WTC11 (cell line): ENCODE data around the gene HYAL1. TPM values are rescaled to one million over a fixed set of nuclear protein-coding genes. Genes with fewer than 3 reads are reported as not detected.
"Not testable (repeated sequence)": the region's sequence is repeated elsewhere in the genome, so short reads cannot be mapped to it uniquely, and the experiment has no call there.

Source experiments
- ATAC-seq: fragments of 200-7000 bp; cut with Tn5 transposase; 2 replicates; pipeline ENCODE4 v1.10.0; 2021; ENCODE audit warnings: mild to moderate bottlenecking, moderate library complexity
- CTCF ChIA-PET: fragments of 300-600 bp; sonication (Branson Sonifier 250); formaldehyde crosslinking; loops from one replicate; lab custom pipeline; 2021; ENCODE audit warnings: antibody characterized with exemption; lab: Charles Lee
- POLR2A ChIA-PET: fragments of 350-600 bp; sonication (Branson Sonifier 250); formaldehyde crosslinking; loops from one replicate; lab custom pipeline; 2021; ENCODE audit warnings: antibody characterized with exemption; lab: Charles Lee
- DNase-seq: peaks from one replicate; pipeline ENCODE4 v3.0.0; 2021; ENCODE audit warnings: low spot score
- H3K27ac Mint-ChIP-seq: 2 replicates; pipeline ENCODE4 v1.8.0; 2021; ENCODE audit warnings: mixed read lengths
- H3K27me3 Mint-ChIP-seq: 2 replicates; pipeline ENCODE4 v1.8.0; 2021; ENCODE audit warnings: low read depth, mild to moderate bottlenecking, moderate library complexity, mixed read lengths
- H3K36me3 Mint-ChIP-seq: 2 replicates; pipeline ENCODE4 v1.8.0; 2021; ENCODE audit warnings: mixed read lengths
- H3K4me1 Mint-ChIP-seq: 2 replicates; pipeline ENCODE4 v1.8.0; 2022; ENCODE audit warnings: mixed read lengths
- H3K4me3 Mint-ChIP-seq: 2 replicates; pipeline ENCODE4 v1.8.0; 2021; ENCODE audit warnings: mild to moderate bottlenecking, moderate library complexity, mixed read lengths
- H3K9me3 Mint-ChIP-seq: 2 replicates; pipeline ENCODE4 v1.8.0; 2021; ENCODE audit warnings: mixed read lengths
- ATF1 ChIP-seq: sonication (generic); formaldehyde crosslinking; IDR thresholded peaks from 2 replicates; pipeline ENCODE4 v1.8.1; 2023; ENCODE audit warnings: mild to moderate bottlenecking, moderate library complexity, missing genetic modification reagents
- ELF4 ChIP-seq: sonication (generic); formaldehyde crosslinking; IDR thresholded peaks from 2 replicates; pipeline ENCODE4 v1.8.1; 2022; ENCODE audit warnings: low read depth, mild to moderate bottlenecking, moderate library complexity, missing genetic modification reagents
- ETV6 ChIP-seq: sonication (generic); formaldehyde crosslinking; IDR thresholded peaks from 2 replicates; pipeline ENCODE4 v1.8.1; 2022; ENCODE audit warnings: mild to moderate bottlenecking, missing genetic modification reagents
- FOXP1 ChIP-seq: sonication (generic); formaldehyde crosslinking; IDR thresholded peaks from 2 replicates; pipeline ENCODE4 v1.8.0; 2022; ENCODE audit warnings: missing genetic modification reagents, mild to moderate bottlenecking, moderate library complexity, borderline replicate concordance
- NFE2L1 ChIP-seq: sonication (generic); formaldehyde crosslinking; IDR thresholded peaks from 2 replicates; pipeline ENCODE4 v1.8.1; 2023; ENCODE audit warnings: missing genetic modification reagents
- NR2C2 ChIP-seq: sonication (generic); formaldehyde crosslinking; IDR thresholded peaks from 2 replicates; pipeline ENCODE4 v1.8.0; 2022; ENCODE audit warnings: mild to moderate bottlenecking, missing genetic modification reagents
- SP1 ChIP-seq: sonication (generic); formaldehyde crosslinking; conservative IDR thresholded peaks from 2 replicates; pipeline ENCODE4 v1.8.1; 2022; ENCODE audit warnings: missing genetic modification reagents
- TEAD1 ChIP-seq: sonication (generic); formaldehyde crosslinking; IDR thresholded peaks from 2 replicates; pipeline ENCODE4 v1.8.0; 2022; ENCODE audit warnings: mild to moderate bottlenecking, missing genetic modification reagents
- ZBTB21 ChIP-seq: sonication (generic); formaldehyde crosslinking; IDR thresholded peaks from 2 replicates; pipeline ENCODE4 v1.8.1; 2023; ENCODE audit warnings: mild to moderate bottlenecking, missing genetic modification reagents, borderline replicate concordance
- total RNA-seq: library from RNA; stranded (reverse); gene quantifications from 3 replicates; pipeline ENCODE4 v1.2.3, GENCODE V29; 2021
- TF ChIP-seq, protein P1 (sequence below): sonication (generic); formaldehyde crosslinking; IDR thresholded peaks from 2 replicates; pipeline ENCODE4 v1.8.1; 2022; ENCODE audit warnings: mild to moderate bottlenecking, missing genetic modification reagents, moderate library complexity, borderline replicate concordance
- TF ChIP-seq, protein P2 (sequence below): sonication (generic); formaldehyde crosslinking; IDR thresholded peaks from 2 replicates; pipeline ENCODE4 v1.8.1; 2022; ENCODE audit warnings: missing genetic modification reagents, borderline replicate concordance
- TF ChIP-seq, protein P3 (sequence below): sonication (generic); formaldehyde crosslinking; IDR thresholded peaks from 2 replicates; pipeline ENCODE4 v1.8.1; 2023; ENCODE audit warnings: mild to moderate bottlenecking, moderate library complexity, missing genetic modification reagents
- TF ChIP-seq, protein P4 (sequence below): sonication (generic); formaldehyde crosslinking; IDR thresholded peaks from 2 replicates; pipeline ENCODE4 v1.8.0; 2022; ENCODE audit warnings: mild to moderate bottlenecking, missing genetic modification reagents
- TF ChIP-seq, protein P5 (sequence below): sonication (generic); formaldehyde crosslinking; IDR thresholded peaks from 2 replicates; pipeline ENCODE4 v1.8.1; 2023; ENCODE audit warnings: mild to moderate bottlenecking, missing genetic modification reagents

HYAL1 gene
- total RNA-seq, 1 experiment from 2014 or later, result 3.4 TPM

DNA sequence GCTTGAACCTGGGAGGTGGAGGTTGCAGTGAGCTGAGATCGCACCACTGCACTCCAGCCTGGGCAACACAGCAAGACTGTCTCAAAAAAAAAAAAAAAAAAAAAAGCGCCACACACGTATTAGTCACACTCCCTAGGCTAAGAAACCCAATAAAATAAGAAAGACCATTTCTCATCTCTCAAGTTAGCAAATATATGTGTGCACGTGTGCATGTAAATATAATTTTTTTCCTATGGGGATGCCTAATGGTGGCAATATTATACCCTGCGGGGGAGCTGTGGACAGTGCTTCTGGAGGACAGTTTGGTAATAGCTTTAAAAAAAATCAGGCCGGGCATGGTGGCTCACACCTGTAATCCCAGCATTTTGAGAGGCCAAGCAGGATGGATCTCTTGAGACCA, 19.3 kb downstream of the HYAL1 start:
- H3K9me3 Mint-ChIP-seq, H3K4me1 Mint-ChIP-seq, H3K27ac Mint-ChIP-seq, H3K4me3 Mint-ChIP-seq, H3K27me3 Mint-ChIP-seq, POLR2A ChIA-PET, DNase-seq, ATAC-seq: not testable (repeated sequence)
- CTCF ChIA-PET, result interaction anchor here (0.8 to 1.9 kb wide), 2 partner anchors 9 to 15 kb away, joined by 3 to 9 read pairs; partner anchors contain the start of genes HYAL3 and NAA80
- H3K36me3 Mint-ChIP-seq, result peaks cover 15% of the 10 kb centered on the region

DNA sequence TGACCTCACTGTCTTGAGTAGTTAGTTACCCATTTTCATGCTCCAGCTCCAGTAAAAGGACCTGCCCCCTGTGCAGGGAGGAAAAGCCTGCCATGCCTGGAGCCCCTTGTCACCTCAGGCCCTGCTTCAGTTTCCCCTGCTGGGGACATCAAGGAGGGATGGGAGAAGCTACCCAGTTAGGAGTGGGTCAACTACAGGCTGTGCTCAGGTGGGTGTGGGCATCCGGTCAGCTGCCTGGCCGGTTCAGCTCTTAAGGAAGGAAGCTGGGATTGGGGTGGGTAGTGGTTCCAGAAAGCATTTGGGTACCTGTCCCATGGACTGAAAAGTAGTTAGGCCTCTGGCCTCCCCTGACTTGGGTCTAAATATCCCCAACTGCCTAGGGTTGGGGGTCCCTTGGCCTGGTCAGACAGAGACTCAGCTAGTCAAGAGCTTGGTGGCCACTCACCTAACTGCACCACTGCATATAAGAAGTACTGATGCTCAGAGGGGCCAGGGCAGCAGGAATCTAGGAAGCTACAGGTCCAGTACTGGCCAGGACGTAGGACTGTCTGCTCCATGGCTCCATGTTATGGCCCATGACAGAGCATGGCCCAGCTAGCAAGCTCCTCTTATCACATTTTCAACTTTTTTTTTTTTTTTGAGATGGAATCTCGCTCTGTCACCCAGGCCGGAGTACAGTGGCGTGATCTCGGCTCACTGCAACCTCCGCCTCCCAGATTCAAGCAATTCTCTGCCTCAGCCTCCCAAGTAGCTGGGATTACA, 23.9 kb downstream of the HYAL1 start:
- Mint-ChIP-seq H3K27ac (no peak overlapping the region), H3K9me3 (no peaks in the 10 kb centered on the region), H3K4me3 (no peak overlapping the region), H3K4me1 (peaks cover 12% of the 10 kb centered on the region), H3K36me3 (no peaks in the 10 kb centered on the region), H3K27me3 (peaks cover 48% of the 10 kb centered on the region)
- TF ChIP-seq, protein P1, sequence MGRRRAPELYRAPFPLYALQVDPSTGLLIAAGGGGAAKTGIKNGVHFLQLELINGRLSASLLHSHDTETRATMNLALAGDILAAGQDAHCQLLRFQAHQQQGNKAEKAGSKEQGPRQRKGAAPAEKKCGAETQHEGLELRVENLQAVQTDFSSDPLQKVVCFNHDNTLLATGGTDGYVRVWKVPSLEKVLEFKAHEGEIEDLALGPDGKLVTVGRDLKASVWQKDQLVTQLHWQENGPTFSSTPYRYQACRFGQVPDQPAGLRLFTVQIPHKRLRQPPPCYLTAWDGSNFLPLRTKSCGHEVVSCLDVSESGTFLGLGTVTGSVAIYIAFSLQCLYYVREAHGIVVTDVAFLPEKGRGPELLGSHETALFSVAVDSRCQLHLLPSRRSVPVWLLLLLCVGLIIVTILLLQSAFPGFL (CRISPR knock-in tag), result no peak
- TF ChIP-seq SP1 (CRISPR knock-in tag), result no peak
- no peak for TF ChIP-seq ZBTB21
- TF ChIP-seq, protein P2, sequence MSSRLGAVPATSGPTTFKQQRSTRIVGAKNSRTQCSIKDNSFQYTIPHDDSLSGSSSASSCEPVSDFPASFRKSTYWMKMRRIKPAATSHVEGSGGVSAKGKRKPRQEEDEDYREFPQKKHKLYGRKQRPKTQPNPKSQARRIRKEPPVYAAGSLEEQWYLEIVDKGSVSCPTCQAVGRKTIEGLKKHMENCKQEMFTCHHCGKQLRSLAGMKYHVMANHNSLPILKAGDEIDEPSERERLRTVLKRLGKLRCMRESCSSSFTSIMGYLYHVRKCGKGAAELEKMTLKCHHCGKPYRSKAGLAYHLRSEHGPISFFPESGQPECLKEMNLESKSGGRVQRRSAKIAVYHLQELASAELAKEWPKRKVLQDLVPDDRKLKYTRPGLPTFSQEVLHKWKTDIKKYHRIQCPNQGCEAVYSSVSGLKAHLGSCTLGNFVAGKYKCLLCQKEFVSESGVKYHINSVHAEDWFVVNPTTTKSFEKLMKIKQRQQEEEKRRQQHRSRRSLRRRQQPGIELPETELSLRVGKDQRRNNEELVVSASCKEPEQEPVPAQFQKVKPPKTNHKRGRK (CRISPR knock-in tag), result no peak
- no peak for TF ChIP-seq ETV6 (CRISPR knock-in tag)
- TF ChIP-seq TEAD1 (CRISPR knock-in tag), result no peak
- TF ChIP-seq, protein P3, sequence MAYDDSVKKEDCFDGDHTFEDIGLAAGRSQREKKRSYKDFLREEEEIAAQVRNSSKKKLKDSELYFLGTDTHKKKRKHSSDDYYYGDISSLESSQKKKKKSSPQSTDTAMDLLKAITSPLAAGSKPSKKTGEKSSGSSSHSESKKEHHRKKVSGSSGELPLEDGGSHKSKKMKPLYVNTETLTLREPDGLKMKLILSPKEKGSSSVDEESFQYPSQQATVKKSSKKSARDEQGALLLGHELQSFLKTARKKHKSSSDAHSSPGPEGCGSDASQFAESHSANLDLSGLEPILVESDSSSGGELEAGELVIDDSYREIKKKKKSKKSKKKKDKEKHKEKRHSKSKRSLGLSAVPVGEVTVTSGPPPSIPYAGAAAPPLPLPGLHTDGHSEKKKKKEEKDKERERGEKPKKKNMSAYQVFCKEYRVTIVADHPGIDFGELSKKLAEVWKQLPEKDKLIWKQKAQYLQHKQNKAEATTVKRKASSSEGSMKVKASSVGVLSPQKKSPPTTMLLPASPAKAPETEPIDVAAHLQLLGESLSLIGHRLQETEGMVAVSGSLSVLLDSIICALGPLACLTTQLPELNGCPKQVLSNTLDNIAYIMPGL (CRISPR knock-in tag), result no peak
- no peak for TF ChIP-seq ATF1 (CRISPR knock-in tag)
- no peak for TF ChIP-seq ELF4 (CRISPR knock-in tag)
- TF ChIP-seq, protein P4, sequence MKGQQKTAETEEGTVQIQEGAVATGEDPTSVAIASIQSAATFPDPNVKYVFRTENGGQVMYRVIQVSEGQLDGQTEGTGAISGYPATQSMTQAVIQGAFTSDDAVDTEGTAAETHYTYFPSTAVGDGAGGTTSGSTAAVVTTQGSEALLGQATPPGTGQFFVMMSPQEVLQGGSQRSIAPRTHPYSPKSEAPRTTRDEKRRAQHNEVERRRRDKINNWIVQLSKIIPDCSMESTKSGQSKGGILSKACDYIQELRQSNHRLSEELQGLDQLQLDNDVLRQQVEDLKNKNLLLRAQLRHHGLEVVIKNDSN (CRISPR knock-in tag), result no peak
- TF ChIP-seq FOXP1 (CRISPR knock-in tag), result no peak
- no peak for TF ChIP-seq NR2C2
- ChIA-PET CTCF (interaction anchor here (0.9 to 2.7 kb wide), 4 partner anchors 20 to 84 kb away, joined by 4 to 12 read pairs (median 4); no protein-coding TSS in a partner anchor), POLR2A (interaction anchor here (0.6 to 1.0 kb wide), 3 partner anchors 10 to 42 kb away, joined by 3 to 5 read pairs (median 3); partner anchors contain the start of gene IFRD2)
- ATAC-seq (no peak), DNase-seq (no peak)

DNA sequence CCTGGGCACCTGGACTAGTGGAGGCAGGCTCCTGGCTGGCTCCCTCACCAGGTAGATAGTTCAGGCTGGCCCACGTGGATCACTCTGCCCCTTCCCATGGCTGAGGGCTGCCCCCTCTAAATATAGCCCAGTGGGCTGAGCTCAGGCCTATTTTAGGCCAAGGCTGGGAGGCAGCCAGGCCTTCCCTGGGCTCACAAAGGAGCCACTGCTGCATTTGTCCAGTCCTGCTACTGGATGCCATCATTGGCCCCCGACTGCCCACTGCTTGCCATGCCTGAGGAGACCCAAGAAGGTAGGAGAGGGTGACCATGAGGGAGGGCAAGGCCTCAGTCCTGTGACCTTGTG, 24.5 kb downstream of the HYAL1 start, which contains the start of gene LSMEM2:
Gene LSMEM2 (plus strand): TSS at position 208 of the 345 bp plus-strand sequence. CDS start 27 bp downstream, at position 235.
- no peak for DNase-seq
- H3K4me1 Mint-ChIP-seq, result peaks cover 17% of the 10 kb centered on the region
- ChIA-PET CTCF (interaction anchor here (0.9 to 2.7 kb wide), 5 partner anchors 19 to 84 kb away, joined by 3 to 12 read pairs (median 4); no protein-coding TSS in a partner anchor), POLR2A (interaction anchor here (1.0 kb wide), 1 partner anchor 13 kb away, joined by 5 read pairs; the partner anchor contains the start of gene IFRD2)
- H3K36me3 Mint-ChIP-seq, result no peaks in the 10 kb centered on the region
- H3K4me3 Mint-ChIP-seq, result no peak within 1 kb of the TSS
- H3K9me3 Mint-ChIP-seq, result no peaks in the 10 kb centered on the region
- no peak within 1 kb of the TSS for H3K27ac Mint-ChIP-seq
- H3K27me3 Mint-ChIP-seq, result peaks cover 54% of the 10 kb centered on the region
- TF ChIP-seq ELF4 (CRISPR knock-in tag), result no peak
- TF ChIP-seq, protein P3 (CRISPR knock-in tag), result no peak
- TF ChIP-seq, protein P5, sequence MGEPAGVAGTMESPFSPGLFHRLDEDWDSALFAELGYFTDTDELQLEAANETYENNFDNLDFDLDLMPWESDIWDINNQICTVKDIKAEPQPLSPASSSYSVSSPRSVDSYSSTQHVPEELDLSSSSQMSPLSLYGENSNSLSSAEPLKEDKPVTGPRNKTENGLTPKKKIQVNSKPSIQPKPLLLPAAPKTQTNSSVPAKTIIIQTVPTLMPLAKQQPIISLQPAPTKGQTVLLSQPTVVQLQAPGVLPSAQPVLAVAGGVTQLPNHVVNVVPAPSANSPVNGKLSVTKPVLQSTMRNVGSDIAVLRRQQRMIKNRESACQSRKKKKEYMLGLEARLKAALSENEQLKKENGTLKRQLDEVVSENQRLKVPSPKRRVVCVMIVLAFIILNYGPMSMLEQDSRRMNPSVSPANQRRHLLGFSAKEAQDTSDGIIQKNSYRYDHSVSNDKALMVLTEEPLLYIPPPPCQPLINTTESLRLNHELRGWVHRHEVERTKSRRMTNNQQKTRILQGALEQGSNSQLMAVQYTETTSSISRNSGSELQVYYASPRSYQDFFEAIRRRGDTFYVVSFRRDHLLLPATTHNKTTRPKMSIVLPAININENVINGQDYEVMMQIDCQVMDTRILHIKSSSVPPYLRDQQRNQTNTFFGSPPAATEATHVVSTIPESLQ (CRISPR knock-in tag), result no peak
- no peak for TF ChIP-seq NFE2L1
- ATAC-seq, result no peak
